Measurements from ENCODE around the gene LIPG. TPM values are rescaled to one million over a fixed set of nuclear protein-coding genes. Genes with fewer than 3 reads are reported as not detected.

Gene LIPG
- polyA plus RNA-seq, 1 donor (not counting 4 experiments of a cell fraction or from before 2014, with no cell fraction given), result 241 TPM

GRCh38 chr18:49647496-49648168, 85.8 kb downstream of the LIPG start:
- Histone ChIP-seq H2AFZ (ENCODE audit: control insufficient read depth, low read length) (no peak overlapping the region), H3K4me2 (ENCODE audit: control insufficient read depth, extremely low read depth, insufficient read depth, low read depth, low read length) (no peak overlapping the region), H3K9me3 (ENCODE audit: control insufficient read depth, low read depth, low read length) (no peaks in the 10 kb centered on the region), H3K36me3 (ENCODE audit: control insufficient read depth in 2 of 2, extremely low read depth in 1 of 2, insufficient read depth in 2 of 2, low read length in 2 of 2) (no peaks in the 10 kb centered on the region), H3K27ac (ENCODE audit: control insufficient read depth, insufficient read depth, low read length) (no peak overlapping the region), H4K20me1 (ENCODE audit: control insufficient read depth, extremely low read depth, insufficient read depth, low read length) (no peaks in the 10 kb centered on the region), H3K27me3 (ENCODE audit: control insufficient read depth, extremely low read depth, insufficient read depth, low read length) (no peaks in the 10 kb centered on the region), H3K4me3 (ENCODE audit: control insufficient read depth in 2 of 3, extremely low read depth in 1 of 3, insufficient read depth in 2 of 3, low read depth in 1 of 3, low read length in 3 of 3) (no peak overlapping the region), H3K9ac (ENCODE audit: control insufficient read depth, extremely low read depth, insufficient read depth, low read length) (no peak overlapping the region), H3K9me1 (ENCODE audit: control insufficient read depth, extremely low read depth, insufficient read depth, low read length) (no peaks in the 10 kb centered on the region), H3K79me2 (ENCODE audit: control insufficient read depth, insufficient read depth, low read length) (no peaks in the 10 kb centered on the region), H3K4me1 (ENCODE audit: control insufficient read depth, extremely low read depth, insufficient read depth, low read length) (peaks cover 5% of the 10 kb centered on the region)
- DNase-seq (ENCODE audit: low read depth, low spot score) (no peak), FAIRE-seq (peak; percentile 71)
- dilution Hi-C loops (cut with MboI; ENCODE audit: extremely low pct_ligation_motif_present, low sequenced_read_pairs), result no loop called here
- TF ChIP-seq EZH2 (IDR thresholded peaks at IDR 0.05; ENCODE audit: low read length) (no peak), CTCF (optimal IDR thresholded peaks at IDR 0.05 in 1 of 3, IDR thresholded peaks at IDR 0.05 in 1 of 3, conservative IDR thresholded peaks at IDR 0.05 in 1 of 3; ENCODE audit: extremely low read depth in 1 of 3, insufficient read depth in 2 of 3, low read length in 3 of 3) (no peak)

DNA sequence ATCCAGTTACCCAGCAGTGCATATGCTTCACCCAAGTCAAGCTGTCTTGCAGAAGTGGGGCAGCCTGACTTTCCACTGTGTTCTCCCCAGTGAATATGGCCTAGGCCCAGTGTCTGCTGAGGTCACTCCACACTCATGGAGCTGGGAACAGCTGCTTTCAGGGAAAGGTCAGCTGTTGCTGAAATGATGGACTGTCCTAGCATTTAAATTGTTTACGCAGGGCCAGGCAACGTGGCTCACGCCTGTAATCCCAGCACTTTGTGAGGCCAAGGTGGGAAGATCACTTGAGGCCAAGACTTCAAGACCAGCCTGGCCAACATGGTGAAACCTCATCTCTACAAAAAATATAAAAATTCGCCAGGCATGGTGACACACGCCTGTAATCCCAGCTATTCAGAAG, 86.5 kb downstream of the LIPG start:
- Histone ChIP-seq H3K36me3 (ENCODE audit: control insufficient read depth in 2 of 2, extremely low read depth in 1 of 2, insufficient read depth in 2 of 2, low read length in 2 of 2) (no peaks in the 10 kb centered on the region), H2AFZ (ENCODE audit: control insufficient read depth, low read length) (no peak overlapping the region), H3K9me1 (ENCODE audit: control insufficient read depth, extremely low read depth, insufficient read depth, low read length) (no peaks in the 10 kb centered on the region), H3K9ac (ENCODE audit: control insufficient read depth, extremely low read depth, insufficient read depth, low read length) (no peak overlapping the region), H4K20me1 (ENCODE audit: control insufficient read depth, extremely low read depth, insufficient read depth, low read length) (no peaks in the 10 kb centered on the region), H3K79me2 (ENCODE audit: control insufficient read depth, insufficient read depth, low read length) (no peaks in the 10 kb centered on the region), H3K4me1 (ENCODE audit: control insufficient read depth, extremely low read depth, insufficient read depth, low read length) (peaks cover 5% of the 10 kb centered on the region), H3K4me3 (ENCODE audit: control insufficient read depth in 2 of 3, extremely low read depth in 1 of 3, insufficient read depth in 2 of 3, low read depth in 1 of 3, low read length in 3 of 3) (no peak overlapping the region), H3K27me3 (ENCODE audit: control insufficient read depth, extremely low read depth, insufficient read depth, low read length) (no peaks in the 10 kb centered on the region), H3K27ac (ENCODE audit: control insufficient read depth, insufficient read depth, low read length) (no peak overlapping the region), H3K9me3 (ENCODE audit: control insufficient read depth, low read depth, low read length) (no peaks in the 10 kb centered on the region), H3K4me2 (ENCODE audit: control insufficient read depth, extremely low read depth, insufficient read depth, low read depth, low read length) (no peak overlapping the region)
- dilution Hi-C loops (cut with MboI; ENCODE audit: extremely low pct_ligation_motif_present, low sequenced_read_pairs), result no loop called here
- FAIRE-seq (no peak), DNase-seq (ENCODE audit: low read depth, low spot score) (no peak)
- TF ChIP-seq CTCF (optimal IDR thresholded peaks at IDR 0.05 in 1 of 3, IDR thresholded peaks at IDR 0.05 in 1 of 3, conservative IDR thresholded peaks at IDR 0.05 in 1 of 3; ENCODE audit: extremely low read depth in 1 of 3, insufficient read depth in 2 of 3, low read length in 3 of 3) (no peak), EZH2 (IDR thresholded peaks at IDR 0.05; ENCODE audit: low read length) (no peak)

Other genes with a start within 250 kb of the LIPG start
- 26.0 to 52.9 TPM (median 46.0 TPM) in 3 replicates for gene DYM, start 101.4 kb upstream of the LIPG start, polyA plus RNA-seq
- gene C18orf32, start 74.8 kb upstream of the LIPG start, polyA plus RNA-seq, result 22.7 to 35.7 TPM (median 23.5 TPM) in 3 replicates
- gene RPL17, start 69.6 kb upstream of the LIPG start, polyA plus RNA-seq, result 3,809 to 4,739 TPM (median 4,388 TPM) in 3 replicates

All from keratinocyte (primary cell).